ENCODE results near the gene KRTAP4-4.

GRCh38 chr17:41176744-41177387 is 16.3 kb upstream of the KRTAP4-4 start:
- TF ChIP-seq CTCF (conservative IDR thresholded peaks at IDR 0.05; ENCODE audit: low read depth, low read length): no peak
- TF ChIP-seq POLR2A (IDR thresholded peaks at IDR 0.05; ENCODE audit: low read depth, low read length): no peak
- TF ChIP-seq CEBPB (IDR thresholded peaks at IDR 0.05; ENCODE audit: low read depth, low read length): no peak
- TF ChIP-seq MAZ (IDR thresholded peaks at IDR 0.05; ENCODE audit: borderline replicate concordance, low read depth, low read length): no peak
- TF ChIP-seq RAD21 (IDR thresholded peaks at IDR 0.05; ENCODE audit: low read length): no peak
- TF ChIP-seq ELK1 (IDR thresholded peaks at IDR 0.05; ENCODE audit: borderline replicate concordance, low read depth, low read length): no peak
- TF ChIP-seq BHLHE40 (IDR thresholded peaks at IDR 0.05; ENCODE audit: low read depth, low read length): no peak
